Measurements from ENCODE around the gene CSF3R.

The CSF3R gene

GRCh38 chr1:36525166-36525565 is 42.5 kb upstream of the CSF3R start:
- no peaks in the 10 kb centered on the region for H3K36me3 ChIP-seq (ENCODE audit: control insufficient read depth in 4 of 4, insufficient read depth in 4 of 4, low read length in 3 of 4)
- no peaks in the 10 kb centered on the region for H3K9me3 ChIP-seq (ENCODE audit: control extremely low read depth in 1 of 5, control insufficient read depth in 4 of 5, insufficient read depth in 2 of 5, low read depth in 1 of 5, low read length in 4 of 5)
- POLR2A ChIA-PET, result no interaction called here
- WGBS (ENCODE audit: insufficient coverage), result 98% methylated on average over 10 of the region's 10 CpGs
- DNase-seq, result no peak
- no peak overlapping the region for H3K27ac ChIP-seq (ENCODE audit: insufficient read depth in 1 of 2, low read depth in 1 of 2, low read length in 2 of 2, poor library complexity in 1 of 2, severe bottlenecking in 2 of 2)
- H3K4me3 ChIP-seq (ENCODE audit: control insufficient read depth in 1 of 7, extremely low read depth in 1 of 7, insufficient read depth in 4 of 7, low read depth in 2 of 7, low read length in 6 of 7), result no peak overlapping the region
- no peaks in the 10 kb centered on the region for H3K4me1 ChIP-seq (ENCODE audit: control extremely low read depth in 1 of 4, control insufficient read depth in 4 of 4, insufficient read depth in 4 of 4, low read length in 3 of 4)
- no peaks in the 10 kb centered on the region for H3K27me3 ChIP-seq (replicated peaks in 2 of 5; ENCODE audit: control insufficient read depth in 4 of 5, insufficient read depth in 5 of 5, low read length in 4 of 5)
- CTCF ChIA-PET, result interaction anchor here (1.4 kb wide), 1 partner anchor 8 kb away, joined by 12 read pairs; no protein-coding TSS in a partner anchor

GRCh38 chr1:36524359-36525062 is 41.8 kb upstream of the CSF3R start:
- ChIA-PET CTCF (no interaction called here), POLR2A (no interaction called here)
- no peaks in the 10 kb centered on the region for H3K4me1 ChIP-seq (ENCODE audit: control extremely low read depth in 1 of 4, control insufficient read depth in 4 of 4, insufficient read depth in 4 of 4, low read length in 3 of 4)
- WGBS (ENCODE audit: insufficient coverage), result 96% methylated on average over 15 of the region's 16 CpGs
- no peak overlapping the region for H3K27ac ChIP-seq (ENCODE audit: insufficient read depth in 1 of 2, low read depth in 1 of 2, low read length in 2 of 2, poor library complexity in 1 of 2, severe bottlenecking in 2 of 2)
- H3K9me3 ChIP-seq (ENCODE audit: control extremely low read depth in 1 of 5, control insufficient read depth in 4 of 5, insufficient read depth in 2 of 5, low read depth in 1 of 5, low read length in 4 of 5), result no peaks in the 10 kb centered on the region
- no peaks in the 10 kb centered on the region for H3K27me3 ChIP-seq (replicated peaks in 2 of 5; ENCODE audit: control insufficient read depth in 4 of 5, insufficient read depth in 5 of 5, low read length in 4 of 5)
- no peak for DNase-seq
- H3K4me3 ChIP-seq (ENCODE audit: control insufficient read depth in 1 of 7, extremely low read depth in 1 of 7, insufficient read depth in 4 of 7, low read depth in 2 of 7, low read length in 6 of 7), result no peak overlapping the region
- no peaks in the 10 kb centered on the region for H3K36me3 ChIP-seq (ENCODE audit: control insufficient read depth in 4 of 4, insufficient read depth in 4 of 4, low read length in 3 of 4)

- no peak for DNase-seq
- H3K27me3 ChIP-seq (replicated peaks in 2 of 5; ENCODE audit: control insufficient read depth in 4 of 5, insufficient read depth in 5 of 5, low read length in 4 of 5), result no peaks in the 10 kb centered on the region
- H3K27ac ChIP-seq (ENCODE audit: insufficient read depth in 1 of 2, low read depth in 1 of 2, low read length in 2 of 2, poor library complexity in 1 of 2, severe bottlenecking in 2 of 2), result no peak overlapping the region
- H3K9me3 ChIP-seq (ENCODE audit: control extremely low read depth in 1 of 5, control insufficient read depth in 4 of 5, insufficient read depth in 2 of 5, low read depth in 1 of 5, low read length in 4 of 5), result no peaks in the 10 kb centered on the region
- no peaks in the 10 kb centered on the region for H3K36me3 ChIP-seq (ENCODE audit: control insufficient read depth in 4 of 4, insufficient read depth in 4 of 4, low read length in 3 of 4)
- POLR2A ChIA-PET, result no interaction called here
- H3K4me1 ChIP-seq (ENCODE audit: control extremely low read depth in 1 of 4, control insufficient read depth in 4 of 4, insufficient read depth in 4 of 4, low read length in 3 of 4), result no peaks in the 10 kb centered on the region
- WGBS (ENCODE audit: insufficient coverage), result 96% methylated on average over 11 of the region's 16 CpGs
- no peak overlapping the region for H3K4me3 ChIP-seq (ENCODE audit: control insufficient read depth in 1 of 7, extremely low read depth in 1 of 7, insufficient read depth in 4 of 7, low read depth in 2 of 7, low read length in 6 of 7)
- CTCF ChIA-PET, result interaction anchor here (0.6 kb wide), 1 partner anchor 12 kb away, joined by 3 read pairs; no protein-coding TSS in a partner anchor
Observed at GRCh38 chr1:36523850-36524249, 41.1 kb upstream of the CSF3R start.

GRCh38 chr1:36523230-36523495 is 40.5 kb upstream of the CSF3R start:
- H3K27ac ChIP-seq (ENCODE audit: insufficient read depth in 1 of 2, low read depth in 1 of 2, low read length in 2 of 2, poor library complexity in 1 of 2, severe bottlenecking in 2 of 2), result no peak overlapping the region
- no peaks in the 10 kb centered on the region for H3K36me3 ChIP-seq (ENCODE audit: control insufficient read depth in 4 of 4, insufficient read depth in 4 of 4, low read length in 3 of 4)
- DNase-seq, result no peak
- H3K9me3 ChIP-seq (ENCODE audit: control extremely low read depth in 1 of 5, control insufficient read depth in 4 of 5, insufficient read depth in 2 of 5, low read depth in 1 of 5, low read length in 4 of 5), result no peaks in the 10 kb centered on the region
- 86% methylated on average over 2 of the region's 4 CpGs for WGBS (ENCODE audit: insufficient coverage)
- H3K27me3 ChIP-seq (replicated peaks in 2 of 5; ENCODE audit: control insufficient read depth in 4 of 5, insufficient read depth in 5 of 5, low read length in 4 of 5), result no peaks in the 10 kb centered on the region
- CTCF ChIA-PET, result interaction anchor here (1.0 kb wide), 1 partner anchor 9 kb away, joined by 3 read pairs; no protein-coding TSS in a partner anchor
- no peaks in the 10 kb centered on the region for H3K4me1 ChIP-seq (ENCODE audit: control extremely low read depth in 1 of 4, control insufficient read depth in 4 of 4, insufficient read depth in 4 of 4, low read length in 3 of 4)
- no peak overlapping the region for H3K4me3 ChIP-seq (ENCODE audit: control insufficient read depth in 1 of 7, extremely low read depth in 1 of 7, insufficient read depth in 4 of 7, low read depth in 2 of 7, low read length in 6 of 7)
- POLR2A ChIA-PET, result no interaction called here

GRCh38 chr1:36522461-36523229 is 39.9 kb upstream of the CSF3R start:
- Histone ChIP-seq H3K4me1 (ENCODE audit: control extremely low read depth in 1 of 4, control insufficient read depth in 4 of 4, insufficient read depth in 4 of 4, low read length in 3 of 4) (no peaks in the 10 kb centered on the region), H3K4me3 (ENCODE audit: control insufficient read depth in 1 of 7, extremely low read depth in 1 of 7, insufficient read depth in 4 of 7, low read depth in 2 of 7, low read length in 6 of 7) (no peak overlapping the region), H3K9me3 (ENCODE audit: control extremely low read depth in 1 of 5, control insufficient read depth in 4 of 5, insufficient read depth in 2 of 5, low read depth in 1 of 5, low read length in 4 of 5) (no peaks in the 10 kb centered on the region), H3K27me3 (replicated peaks in 2 of 5; ENCODE audit: control insufficient read depth in 4 of 5, insufficient read depth in 5 of 5, low read length in 4 of 5) (no peaks in the 10 kb centered on the region), H3K27ac (ENCODE audit: insufficient read depth in 1 of 2, low read depth in 1 of 2, low read length in 2 of 2, poor library complexity in 1 of 2, severe bottlenecking in 2 of 2) (no peak overlapping the region), H3K36me3 (ENCODE audit: control insufficient read depth in 4 of 4, insufficient read depth in 4 of 4, low read length in 3 of 4) (no peaks in the 10 kb centered on the region)
- WGBS (ENCODE audit: insufficient coverage), result over 99% methylated on average over 11 of the region's 12 CpGs
- POLR2A ChIA-PET, result no interaction called here
- no peak for DNase-seq
- CTCF ChIA-PET, result interaction anchor here (1.0 kb wide), 1 partner anchor 9 kb away, joined by 3 read pairs; no protein-coding TSS in a partner anchor

GRCh38 chr1:36522021-36522420 is 39.3 kb upstream of the CSF3R start:
- Histone ChIP-seq H3K4me3 (ENCODE audit: control insufficient read depth in 1 of 7, extremely low read depth in 1 of 7, insufficient read depth in 4 of 7, low read depth in 2 of 7, low read length in 6 of 7) (no peak overlapping the region), H3K4me1 (ENCODE audit: control extremely low read depth in 1 of 4, control insufficient read depth in 4 of 4, insufficient read depth in 4 of 4, low read length in 3 of 4) (peaks cover 0 to 6% (median 0%) of the 10 kb centered on the region in 4 experiments), H3K27ac (ENCODE audit: insufficient read depth in 1 of 2, low read depth in 1 of 2, low read length in 2 of 2, poor library complexity in 1 of 2, severe bottlenecking in 2 of 2) (no peak overlapping the region), H3K27me3 (replicated peaks in 2 of 5; ENCODE audit: control insufficient read depth in 4 of 5, insufficient read depth in 5 of 5, low read length in 4 of 5) (no peaks in the 10 kb centered on the region), H3K36me3 (ENCODE audit: control insufficient read depth in 4 of 4, insufficient read depth in 4 of 4, low read length in 3 of 4) (no peaks in the 10 kb centered on the region), H3K9me3 (ENCODE audit: control extremely low read depth in 1 of 5, control insufficient read depth in 4 of 5, insufficient read depth in 2 of 5, low read depth in 1 of 5, low read length in 4 of 5) (no peaks in the 10 kb centered on the region)
- 96% methylated on average over 7 of the region's 8 CpGs for WGBS (ENCODE audit: insufficient coverage)
- DNase-seq, result no peak
- ChIA-PET POLR2A (no interaction called here), CTCF (no interaction called here)

GRCh38 chr1:36520771-36521420 is 38.2 kb upstream of the CSF3R start:
- Histone ChIP-seq H3K27ac (ENCODE audit: insufficient read depth in 1 of 2, low read depth in 1 of 2, low read length in 2 of 2, poor library complexity in 1 of 2, severe bottlenecking in 2 of 2) (no peak overlapping the region), H3K4me1 (ENCODE audit: control extremely low read depth in 1 of 4, control insufficient read depth in 4 of 4, insufficient read depth in 4 of 4, low read length in 3 of 4) (peaks cover 0 to 14% (median 0%) of the 10 kb centered on the region in 4 experiments), H3K27me3 (replicated peaks in 2 of 5; ENCODE audit: control insufficient read depth in 4 of 5, insufficient read depth in 5 of 5, low read length in 4 of 5) (no peaks in the 10 kb centered on the region), H3K4me3 (ENCODE audit: control insufficient read depth in 1 of 7, extremely low read depth in 1 of 7, insufficient read depth in 4 of 7, low read depth in 2 of 7, low read length in 6 of 7) (no peak overlapping the region), H3K36me3 (ENCODE audit: control insufficient read depth in 4 of 4, insufficient read depth in 4 of 4, low read length in 3 of 4) (no peaks in the 10 kb centered on the region), H3K9me3 (ENCODE audit: control extremely low read depth in 1 of 5, control insufficient read depth in 4 of 5, insufficient read depth in 2 of 5, low read depth in 1 of 5, low read length in 4 of 5) (no peaks in the 10 kb centered on the region)
- CTCF ChIA-PET, result no interaction called here
- POLR2A ChIA-PET, result no interaction called here
- WGBS (ENCODE audit: insufficient coverage), result 98% methylated on average over 5 of the region's 12 CpGs
- DNase-seq, result no peak
